NCI-H1092 (cell line): ENCODE results near the gene TCP11.

Experiments used
- DNase-seq: peaks from one replicate; lab custom pipeline; 2025; lab: John Stamatoyannopoulos, UW

Gene TCP11

GRCh38 chr6:35173044-35173426, 31.9 kb upstream of the TCP11 start:
- no peak for DNase-seq

DNA sequence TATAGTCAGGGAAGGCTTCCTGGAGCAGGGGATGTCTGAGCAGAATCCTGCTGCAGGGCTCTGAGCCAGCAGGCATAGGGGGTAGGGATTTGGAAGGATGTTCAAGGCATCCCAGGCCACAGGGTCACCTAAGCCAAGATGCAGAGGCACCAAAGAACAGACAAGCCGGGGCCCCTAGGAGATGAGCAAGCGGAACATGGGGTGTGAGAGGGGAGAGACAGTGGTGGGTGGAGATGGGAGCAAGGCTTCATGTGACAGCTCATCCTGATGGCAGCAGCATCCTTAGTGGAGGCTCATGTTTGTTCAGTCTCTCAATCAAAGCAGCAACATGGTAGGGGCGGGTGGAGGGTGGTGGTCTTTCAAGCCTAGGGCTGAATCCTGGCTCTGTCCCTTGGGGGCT, 29.8 kb upstream of the TCP11 start:
- no peak for DNase-seq

DNA sequence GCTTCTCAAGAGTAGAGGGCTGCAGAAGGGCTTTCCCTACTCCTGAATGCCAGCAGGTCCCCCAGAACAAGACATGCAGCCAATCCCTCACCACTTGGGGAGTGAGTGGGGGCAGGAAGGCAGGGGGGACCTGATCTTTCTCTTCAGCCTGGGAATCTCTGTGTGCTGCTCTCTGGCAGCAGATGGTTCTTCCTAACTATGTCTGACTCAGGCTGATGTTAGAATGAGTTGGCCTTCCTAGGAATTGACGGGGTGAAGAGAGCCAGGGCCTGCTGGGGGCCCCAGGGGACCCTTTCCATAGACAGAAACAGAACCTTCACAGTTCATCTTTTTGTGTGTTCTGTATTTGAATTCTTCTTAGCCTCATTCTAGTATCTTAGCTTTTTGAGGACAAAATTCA, 29.0 kb upstream of the TCP11 start:
- DNase-seq = no peak

- no peak for DNase-seq
These were observed 27.3 kb upstream of the TCP11 start for GRCh38 chr6:35168461-35168861.

GRCh38 chr6:35167505-35167904, 26.4 kb upstream of the TCP11 start:
- no peak for DNase-seq

DNA sequence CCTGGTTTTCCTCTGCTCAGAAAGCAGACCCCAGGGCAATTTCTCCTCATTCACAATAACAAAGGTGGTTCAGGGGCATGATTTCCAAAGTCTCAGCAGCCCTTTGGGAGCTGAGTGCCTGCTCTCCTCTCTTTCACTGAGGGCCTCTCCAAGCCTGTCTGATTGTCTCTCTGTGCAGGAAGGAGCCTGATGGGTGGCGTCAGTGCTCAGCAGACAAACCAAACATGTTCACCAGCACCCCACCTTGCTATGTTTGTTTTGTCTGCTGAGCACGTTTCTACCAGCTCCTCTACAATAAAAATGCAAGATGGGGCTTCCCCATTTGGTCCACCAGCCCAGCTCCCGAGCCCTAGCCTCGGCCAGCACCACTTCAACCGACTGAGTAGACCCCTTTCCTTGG, 25.4 kb upstream of the TCP11 start:
- no peak for DNase-seq

DNA sequence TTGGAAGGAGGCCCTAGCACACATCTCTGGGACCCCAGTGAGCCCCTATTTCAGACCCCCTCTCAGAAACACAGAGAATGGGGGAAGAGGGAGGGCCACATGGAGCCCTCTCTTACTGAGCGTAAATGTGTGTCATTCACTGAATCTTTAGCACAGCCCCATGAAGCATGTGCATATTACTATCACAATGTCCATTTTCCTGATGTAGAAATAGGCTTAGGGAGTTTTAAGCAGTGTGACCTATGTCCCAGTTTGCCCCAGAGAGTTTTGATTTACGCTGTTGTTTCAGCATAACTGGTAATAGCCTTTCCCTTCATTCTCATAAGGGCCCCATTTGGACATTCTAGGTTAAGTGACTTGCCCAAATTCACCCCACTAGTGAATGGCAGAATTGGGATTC, 25.0 kb upstream of the TCP11 start:
- DNase-seq = no peak

DNA sequence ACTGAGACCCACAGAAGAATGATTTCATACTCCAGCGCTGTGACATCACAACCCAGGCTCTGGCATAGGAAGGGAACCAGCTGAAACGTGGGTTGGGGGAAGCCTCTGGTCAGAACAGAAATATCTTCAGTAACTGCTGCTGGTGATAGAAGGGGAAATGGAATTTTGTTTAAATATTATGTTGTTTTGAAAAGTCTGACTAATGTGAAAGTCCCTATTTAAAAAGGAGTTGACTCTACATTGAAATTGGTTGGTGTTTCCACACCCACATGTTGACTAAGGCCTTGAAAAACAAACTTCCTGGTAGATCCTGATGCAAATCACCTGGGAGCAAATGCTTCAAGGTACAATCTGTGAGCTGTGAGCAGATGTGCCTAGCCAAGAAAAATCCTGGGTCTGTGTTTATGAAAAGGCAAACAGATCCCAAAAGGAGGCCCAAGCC, 24.5 kb upstream of the TCP11 start:
- no peak for DNase-seq

- no peak for DNase-seq
These were observed 23.7 kb upstream of the TCP11 start for GRCh38 chr6:35164868-35165267.

DNA sequence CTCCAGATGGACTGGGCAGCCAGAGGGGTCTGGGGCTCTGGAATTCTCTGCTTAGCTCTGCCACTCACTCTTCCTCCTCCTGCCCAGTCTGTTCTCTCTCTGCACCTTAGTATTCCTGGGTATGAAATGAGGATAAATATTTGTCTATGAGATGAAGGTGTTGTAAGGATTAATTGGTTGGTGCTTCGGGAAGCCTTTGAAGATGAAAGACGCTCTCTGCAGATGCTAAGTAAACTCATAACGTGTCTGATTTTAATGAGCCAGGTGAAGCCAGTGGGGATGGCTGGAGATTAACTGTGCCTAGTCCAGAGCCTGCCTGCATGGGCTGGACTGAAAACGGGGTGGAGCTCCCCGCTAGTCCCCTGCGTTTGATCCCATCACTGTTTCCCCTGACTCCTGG, 23.1 kb upstream of the TCP11 start:
- no peak for DNase-seq

GRCh38 chr6:35163836-35164235, 22.7 kb upstream of the TCP11 start:
- DNase-seq = no peak

DNA sequence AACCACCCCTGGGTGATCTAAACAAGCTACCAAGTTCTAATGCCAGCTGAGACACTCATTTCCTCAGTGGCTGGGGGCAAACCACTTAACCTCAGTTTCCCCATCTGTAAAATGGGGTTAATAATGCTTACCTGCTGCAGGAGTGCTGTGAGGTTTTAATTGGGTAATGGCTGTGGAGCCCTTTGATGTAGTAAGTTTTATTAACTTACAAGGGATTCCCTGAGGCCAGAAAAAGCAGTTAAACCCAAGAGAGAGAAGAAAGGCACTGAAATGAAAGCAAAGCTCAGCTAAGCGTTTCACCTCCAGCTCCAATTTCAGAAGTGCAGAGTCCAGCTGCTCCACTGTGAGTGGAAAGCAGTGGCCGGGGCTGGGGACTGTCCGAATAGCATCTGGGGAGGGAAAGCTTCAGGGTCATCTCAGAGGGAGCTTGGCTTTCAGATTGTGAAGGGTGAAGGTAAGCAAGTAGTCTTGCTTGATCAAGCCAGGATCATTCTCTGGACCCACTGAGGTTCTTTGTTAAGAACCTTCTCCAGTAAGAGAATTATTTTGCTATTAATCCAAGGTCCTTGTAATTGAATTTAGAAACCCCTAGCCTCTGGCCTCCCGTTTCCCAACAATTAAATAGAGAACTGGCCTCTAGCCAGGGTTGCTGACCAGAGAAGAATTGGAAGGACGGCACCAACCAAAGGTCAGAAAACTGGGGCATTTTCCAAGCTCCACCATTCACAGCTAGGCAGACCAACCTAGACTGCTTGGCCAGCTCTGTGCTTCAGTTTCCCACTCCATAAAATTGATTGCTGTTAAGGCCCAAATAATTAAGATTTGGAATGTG, 20.9 kb upstream of the TCP11 start:
- no peak for DNase-seq

- no peak for DNase-seq
These were observed 20.1 kb upstream of the TCP11 start for GRCh38 chr6:35161266-35161665.

GRCh38 chr6:35160642-35161041, 19.5 kb upstream of the TCP11 start:
- no peak for DNase-seq

- no peak for DNase-seq
These were observed 17.4 kb upstream of the TCP11 start for GRCh38 chr6:35158520-35158919.

GRCh38 chr6:35154947-35155346, 13.8 kb upstream of the TCP11 start:
- DNase-seq = no peak

- no peak for DNase-seq
These were observed 13.1 kb upstream of the TCP11 start for GRCh38 chr6:35154262-35154661.

GRCh38 chr6:35152067-35152707, 11.0 kb upstream of the TCP11 start:
- DNase-seq = no peak

DNA sequence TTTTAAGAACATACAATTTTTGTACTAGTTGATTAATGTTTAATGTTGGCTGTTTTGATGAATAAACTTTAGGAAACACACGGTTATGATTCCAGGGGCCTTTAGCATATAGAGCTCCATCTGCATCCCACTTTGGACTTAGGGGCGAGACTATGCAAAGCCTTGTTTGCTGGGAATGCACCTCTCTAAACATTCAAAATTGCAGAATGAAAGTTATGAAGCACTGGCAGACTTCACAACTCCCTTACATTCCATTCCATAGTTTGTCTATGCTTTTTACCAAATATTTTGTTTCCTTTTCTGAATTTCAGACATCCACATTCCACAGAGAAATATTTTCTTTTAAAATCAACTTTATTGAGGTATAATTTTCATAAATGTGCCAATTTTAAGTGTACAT, 10.3 kb upstream of the TCP11 start:
- DNase-seq = no peak

- no peak for DNase-seq
These were observed 8.9 kb upstream of the TCP11 start for GRCh38 chr6:35149891-35150566.

DNA sequence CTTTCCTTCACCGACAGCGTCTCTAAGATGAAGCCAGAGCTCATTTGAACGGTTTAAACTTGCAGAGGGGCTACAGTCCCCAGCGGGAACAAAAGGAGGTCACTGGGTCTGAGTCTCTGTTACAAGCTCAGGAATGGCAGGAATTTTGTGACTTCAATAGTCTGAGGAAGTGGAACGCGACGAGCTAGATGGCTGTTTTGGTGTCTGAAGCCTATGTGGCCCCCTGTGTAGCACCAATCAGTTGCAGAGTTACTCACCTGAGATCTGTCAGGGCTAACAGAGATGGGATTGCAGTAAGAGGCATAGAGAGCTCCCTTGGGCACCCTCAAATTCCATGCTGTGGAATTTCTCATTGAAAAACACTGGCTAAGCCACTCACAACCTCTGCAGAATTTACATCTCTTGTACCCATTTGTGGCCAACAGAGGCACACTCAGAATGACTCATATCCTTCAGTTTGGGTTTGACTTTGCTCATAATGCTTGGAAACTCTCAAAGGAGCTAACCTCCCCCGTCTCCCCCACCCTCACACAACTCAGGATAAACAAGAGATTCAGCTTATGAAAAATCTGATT, 7.1 kb upstream of the TCP11 start:
- no peak for DNase-seq

GRCh38 chr6:35147486-35147885, 6.3 kb upstream of the TCP11 start:
- DNase-seq = no peak

GRCh38 chr6:35147026-35147425, 5.9 kb upstream of the TCP11 start:
- no peak for DNase-seq
